ENCODE data around the gene MITD1.

- TF ChIP-seq CTCF (conservative IDR thresholded peaks at IDR 0.05): no peak
- TF ChIP-seq EZH2 (IDR thresholded peaks at IDR 0.05; ENCODE audit: low read depth): no peak
Observed at GRCh38 chr2:99159594-99159993, 21.3 kb downstream of the MITD1 start.

Data from PC-9 (cell line).